HG03025 (cell line): Measurements from ENCODE around the gene PAEP.

Experiments used
- ATAC-seq: cut with Tn5 transposase; IDR thresholded peaks from one replicate; pipeline ENCODE4 v1.9.1; 2021; ENCODE audit warnings: mild to moderate bottlenecking, moderate library complexity; ENCODE audit not compliant: unreplicated experiment, low FRiP score

The PAEP gene

GRCh38 chr9:135574331-135574730 is 12.8 kb downstream of the PAEP start:
- ATAC-seq = no peak

DNA sequence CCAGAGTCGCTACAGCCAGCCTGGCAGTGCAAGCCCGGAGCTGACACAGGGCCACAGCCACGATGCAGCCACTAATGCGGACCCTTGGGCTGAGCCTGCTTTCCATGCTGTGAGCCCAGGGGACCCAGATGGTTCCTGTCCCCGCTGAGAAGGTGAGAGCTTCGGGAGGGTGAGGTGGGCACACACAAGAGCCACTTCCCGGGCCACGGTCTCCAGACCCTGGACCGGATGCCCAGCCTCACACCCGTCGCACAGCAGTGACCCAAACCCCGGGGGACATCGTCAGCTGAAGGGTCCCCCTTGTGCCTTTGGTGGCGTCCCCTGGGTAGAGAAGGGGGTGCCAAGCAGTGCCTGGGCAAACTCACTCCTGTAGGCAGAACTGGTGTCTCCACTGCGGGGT is 13.4 kb downstream of the PAEP start:
- no peak for ATAC-seq

GRCh38 chr9:135575995-135576631 is 14.6 kb downstream of the PAEP start:
- no peak for ATAC-seq

- ATAC-seq = no peak
Observed at GRCh38 chr9:135577256-135577655, 15.7 kb downstream of the PAEP start.

DNA sequence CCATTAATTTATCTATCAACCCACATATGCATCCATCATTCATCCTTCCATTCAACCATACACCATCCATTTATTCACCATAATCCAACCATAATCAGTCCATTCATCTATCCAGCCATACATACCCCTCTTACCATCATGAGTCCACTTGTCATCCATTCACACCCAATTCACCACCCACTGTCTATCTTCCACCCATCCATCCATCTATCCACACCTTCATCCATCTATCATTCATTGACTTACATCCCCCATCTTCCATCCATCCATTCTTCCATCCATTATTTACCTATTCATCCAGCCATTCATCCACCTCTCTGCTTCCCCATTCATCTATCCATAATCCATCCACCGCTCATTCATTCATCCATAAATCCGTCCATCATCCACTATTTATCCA is 17.8 kb downstream of the PAEP start:
- no peak for ATAC-seq

- ATAC-seq = no peak
Observed at GRCh38 chr9:135579889-135580660, 18.5 kb downstream of the PAEP start.

- no peak for ATAC-seq
Observed at GRCh38 chr9:135580664-135581380, 19.3 kb downstream of the PAEP start.

GRCh38 chr9:135581636-135582426 is 20.3 kb downstream of the PAEP start:
- ATAC-seq = no peak

- no peak for ATAC-seq
Observed at GRCh38 chr9:135582541-135582940, 21.0 kb downstream of the PAEP start.

DNA sequence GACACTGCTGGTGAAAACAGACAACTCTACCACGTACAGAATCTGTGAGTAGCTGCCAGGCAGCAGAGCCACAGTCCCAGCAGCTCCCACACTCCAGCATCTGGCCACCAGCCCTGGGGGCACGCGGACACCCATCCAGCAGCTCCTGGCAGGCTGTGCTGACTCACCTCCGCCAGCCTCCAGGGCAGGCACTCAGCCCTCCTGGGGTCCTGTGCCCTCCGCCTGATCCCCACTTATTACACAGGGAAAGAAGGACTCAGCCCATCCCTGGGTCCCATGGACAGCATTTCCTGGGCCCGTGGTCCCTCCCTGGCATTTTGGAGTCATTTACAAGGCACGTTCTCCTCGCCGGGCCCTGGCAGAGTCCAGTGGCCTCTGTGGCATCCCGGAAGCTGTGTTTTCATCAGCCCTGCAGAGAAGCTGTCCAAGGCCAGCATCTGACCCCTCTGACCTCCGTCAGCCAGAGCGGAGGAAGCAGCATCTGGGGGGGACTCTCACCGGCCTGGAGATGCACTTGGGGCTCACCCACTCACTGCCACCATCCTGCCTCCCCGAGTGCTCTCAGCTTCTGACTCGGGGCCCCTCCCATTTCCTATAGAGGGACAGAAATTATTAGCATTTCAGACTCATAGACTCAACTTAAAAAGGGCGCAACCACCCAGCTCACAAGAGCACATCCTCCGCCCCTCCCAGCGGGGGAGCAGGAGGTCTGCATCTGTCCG is 21.6 kb downstream of the PAEP start:
- no peak for ATAC-seq

DNA sequence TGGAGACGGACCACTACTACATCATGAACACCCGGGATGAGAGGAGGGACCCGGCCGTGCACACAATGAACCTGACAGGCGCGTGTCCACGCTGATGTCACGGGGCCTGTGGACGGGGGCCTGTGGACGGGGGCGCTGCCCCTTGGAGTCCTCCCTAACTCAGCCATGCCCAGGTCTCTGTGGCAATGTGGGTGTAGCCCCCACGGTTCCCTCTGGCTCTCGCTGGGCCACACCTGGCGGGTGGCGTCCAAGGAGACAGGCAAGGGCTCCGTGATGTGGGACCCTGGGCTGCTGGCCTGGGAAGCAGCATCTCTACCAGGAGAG is 22.1 kb downstream of the PAEP start:
- ATAC-seq = no peak

DNA sequence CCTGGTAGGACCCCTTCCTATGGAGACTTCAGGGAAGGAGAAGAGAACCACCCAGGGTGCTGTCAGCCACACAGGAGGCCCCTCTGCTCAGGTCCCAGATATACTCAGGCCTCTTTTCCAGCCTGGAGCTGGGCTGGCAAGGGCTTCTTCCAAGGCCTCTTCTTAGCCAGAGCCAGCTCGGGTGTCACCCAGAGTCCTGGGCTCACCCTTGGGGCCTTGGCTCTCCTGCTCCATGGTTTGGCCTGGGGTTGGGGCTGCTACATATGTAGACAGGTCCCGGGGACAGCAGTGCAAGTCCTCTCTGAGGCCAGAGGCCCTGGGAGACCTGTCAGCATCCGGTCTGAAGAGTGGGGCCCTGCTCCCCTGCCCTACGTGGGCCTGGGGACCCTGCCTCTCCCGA is 22.8 kb downstream of the PAEP start:
- no peak for ATAC-seq

DNA sequence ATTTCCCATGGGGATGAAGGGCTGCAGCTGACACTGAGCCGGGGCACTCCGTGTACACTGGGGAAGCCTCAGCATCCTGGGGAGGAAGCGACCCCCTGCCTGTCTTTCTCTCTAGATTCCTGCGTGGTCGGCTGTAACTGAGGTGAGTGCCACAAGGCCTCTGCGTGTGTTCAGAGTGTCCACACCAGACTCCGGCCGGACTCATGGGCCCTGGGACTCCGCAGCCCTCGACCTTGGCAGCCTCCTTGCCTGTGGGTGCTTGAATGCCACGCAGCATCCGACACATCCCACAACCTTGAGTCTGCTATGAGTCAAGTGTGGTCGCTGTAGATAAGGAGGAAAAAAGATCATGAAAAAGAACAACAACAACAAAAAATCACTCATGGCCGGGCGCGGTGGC is 23.4 kb downstream of the PAEP start:
- ATAC-seq = no peak

DNA sequence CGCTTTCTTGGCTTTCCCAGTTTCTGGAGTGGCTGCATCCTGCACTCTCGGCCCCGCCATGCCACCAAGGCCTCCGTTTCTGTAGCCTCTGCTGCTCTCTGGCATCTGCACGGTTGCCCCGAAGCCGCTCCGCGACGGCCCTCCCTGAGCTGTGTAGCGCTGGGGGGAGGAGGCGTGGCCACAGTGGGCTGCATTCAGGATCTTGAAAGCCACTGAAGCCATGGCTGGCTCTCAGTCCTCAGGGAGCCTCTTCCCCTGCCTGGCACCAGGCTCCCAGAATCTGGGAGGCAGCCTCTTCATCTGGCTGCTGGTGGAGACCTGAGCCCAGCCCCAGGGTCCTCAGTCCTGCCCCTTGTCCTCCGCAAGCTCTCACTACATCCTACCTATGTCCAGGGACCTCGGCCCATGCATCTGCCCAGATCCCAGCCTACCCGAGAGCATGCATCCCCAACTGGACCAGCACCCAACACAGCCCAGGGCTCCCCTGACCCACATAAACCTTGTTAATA is 25.1 kb downstream of the PAEP start:
- ATAC-seq = no peak

GRCh38 chr9:135587658-135588057 is 26.1 kb downstream of the PAEP start:
- no peak for ATAC-seq

DNA sequence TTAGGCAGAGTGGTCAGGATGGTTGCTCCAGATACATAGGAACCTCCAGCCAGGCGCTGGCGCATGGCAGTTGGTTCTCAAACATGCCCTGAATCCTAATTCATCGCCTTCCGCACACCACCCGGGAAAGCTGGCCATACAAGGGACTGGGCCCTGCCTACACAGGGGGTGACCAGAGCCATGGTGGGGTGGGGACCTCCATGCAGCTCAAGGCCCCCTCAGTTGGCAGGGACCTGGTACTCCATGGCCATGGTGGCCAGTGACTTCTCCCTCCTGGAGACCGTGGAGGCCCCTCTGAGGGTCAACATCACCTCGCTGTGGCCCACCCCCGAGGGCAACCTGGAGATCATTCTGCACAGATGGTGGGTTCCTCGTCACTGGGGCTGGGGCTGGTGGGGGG is 26.8 kb downstream of the PAEP start:
- ATAC-seq = no peak

- ATAC-seq = no peak
Observed at GRCh38 chr9:135588886-135589595, 27.5 kb downstream of the PAEP start.

DNA sequence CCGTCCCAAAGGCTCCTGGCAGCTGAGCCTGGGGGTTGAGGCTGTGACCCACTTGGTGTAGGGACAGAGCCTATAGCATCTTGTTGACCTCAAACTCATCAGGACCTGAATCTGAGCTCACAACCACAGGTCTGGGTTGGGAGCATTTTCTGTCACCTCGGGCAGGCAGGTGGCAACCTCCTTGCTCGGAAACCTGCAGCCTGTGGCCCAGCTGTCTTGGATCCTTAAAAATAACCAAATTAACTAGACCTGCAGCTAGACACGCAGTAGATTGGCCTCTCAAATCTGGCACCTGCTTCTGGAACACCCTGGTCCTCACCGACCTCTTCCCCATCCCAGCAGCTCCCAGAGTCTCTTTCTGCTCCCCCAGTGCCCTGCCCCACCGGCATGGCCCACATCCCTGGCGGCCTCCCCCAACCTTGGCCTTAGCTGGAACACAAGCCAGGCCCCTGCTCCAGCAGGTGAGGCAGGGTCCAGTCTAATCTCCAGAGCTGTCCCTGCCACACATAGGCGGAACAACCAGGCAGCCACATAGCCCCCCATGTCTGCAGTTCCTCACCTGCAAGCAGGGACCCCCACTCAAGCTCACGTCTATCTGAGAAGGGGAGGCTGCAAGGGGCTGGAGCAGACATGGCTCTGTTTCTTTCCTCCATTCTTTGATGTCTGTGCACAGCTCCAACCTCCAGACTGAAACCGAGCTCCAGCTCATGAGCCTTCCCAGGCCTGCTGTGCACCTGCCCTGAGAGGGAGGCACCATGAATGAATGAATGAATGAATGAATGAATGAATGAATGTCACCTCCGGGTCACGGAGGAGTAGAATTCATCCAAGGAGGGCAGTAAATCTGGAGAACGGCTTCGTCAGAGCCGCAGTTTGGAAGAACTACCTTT is 28.3 kb downstream of the PAEP start:
- no peak for ATAC-seq
